Measurements from ENCODE around the gene MACC1. TPM values are rescaled to one million over a fixed set of nuclear protein-coding genes. Genes with fewer than 3 reads are reported as not detected.

The MACC1 gene
- total RNA-seq, 1 donor, result 0.36 TPM

DNA sequence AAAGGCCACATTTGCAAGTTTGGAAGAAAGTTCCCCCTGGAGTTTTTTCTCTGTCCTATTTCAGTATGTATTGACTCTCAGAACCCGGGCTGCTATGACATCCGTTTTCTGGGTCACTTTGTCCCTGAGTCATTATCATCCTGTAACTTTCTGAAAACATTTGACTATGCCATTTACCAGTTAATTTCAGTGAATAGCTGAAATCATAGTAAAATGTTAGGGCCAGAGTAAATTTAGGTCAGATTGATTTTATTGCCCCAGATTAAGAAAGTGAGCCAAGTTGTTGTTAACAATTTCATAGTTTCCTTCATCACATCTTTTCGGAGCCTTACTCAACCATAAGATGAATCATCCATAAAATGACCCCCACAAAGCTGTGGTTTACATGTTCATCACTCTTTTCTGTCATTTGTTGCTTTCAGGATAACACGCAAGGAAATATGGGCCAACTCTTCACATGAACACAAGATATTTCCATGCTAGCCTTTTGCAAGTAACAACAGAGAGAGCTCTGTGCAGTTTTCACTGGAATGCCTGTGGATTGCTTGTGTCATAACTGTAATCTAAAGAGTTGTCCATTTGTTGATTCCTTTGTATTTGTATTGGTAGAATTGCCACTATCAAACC, 3.9 kb upstream of the MACC1 start:
- Histone ChIP-seq H3K79me2 (ENCODE audit: insufficient read depth, low read length) (no peaks in the 10 kb centered on the region), H3K27me3 (ENCODE audit: insufficient read depth, low read length) (no peaks in the 10 kb centered on the region), H4K20me1 (ENCODE audit: insufficient read depth, low read length) (no peaks in the 10 kb centered on the region), H3K27ac (ENCODE audit: low read depth, low read length) (peak overlapping the region; percentile 77), H3K4me3 (ENCODE audit: insufficient read depth, low read length) (no peak overlapping the region), H3K4me1 (ENCODE audit: insufficient read depth, low read length) (peaks cover 35% of the 10 kb centered on the region), H3K4me2 (ENCODE audit: insufficient read depth, low read length) (no peak overlapping the region), H3K9me3 (ENCODE audit: low read depth, low read length) (no peaks in the 10 kb centered on the region), H3K36me3 (ENCODE audit: insufficient read depth, low read length) (no peaks in the 10 kb centered on the region), H2AFZ (ENCODE audit: low read length) (no peak overlapping the region)
- no peak for TF ChIP-seq CTCF (IDR thresholded peaks at IDR 0.05; ENCODE audit: extremely low read depth, low read depth, low read length)
- DNase-seq (ENCODE audit: insufficient read length, low spot score, missing footprints), result no peak

DNA sequence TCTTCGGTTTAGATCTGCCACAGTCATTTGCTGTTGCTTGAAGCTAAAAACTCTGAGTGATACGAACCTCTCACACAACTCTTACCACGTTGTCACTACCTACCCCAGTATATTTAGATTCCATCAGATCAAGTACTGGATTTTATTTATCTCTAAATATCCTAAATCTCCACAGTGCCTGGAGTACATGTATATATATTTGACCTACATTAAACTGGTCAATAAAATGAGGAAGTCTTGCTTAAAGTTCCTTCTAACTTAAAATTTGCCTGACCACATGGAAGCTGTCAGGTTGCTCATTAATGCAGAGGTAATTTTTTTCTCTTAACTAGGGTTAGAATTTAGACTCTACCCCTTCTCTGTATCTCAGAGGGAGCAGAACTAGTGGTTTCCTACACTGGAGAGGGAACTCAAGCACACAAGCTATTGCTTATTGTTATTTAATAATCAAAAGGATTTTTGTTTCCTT, 3.1 kb upstream of the MACC1 start:
- no peak overlapping the region for H3K4me3 ChIP-seq (ENCODE audit: insufficient read depth, low read length)
- H3K4me1 ChIP-seq (ENCODE audit: insufficient read depth, low read length), result peaks cover 35% of the 10 kb centered on the region
- H3K36me3 ChIP-seq (ENCODE audit: insufficient read depth, low read length), result no peaks in the 10 kb centered on the region
- H3K4me2 ChIP-seq (ENCODE audit: insufficient read depth, low read length), result no peak overlapping the region
- no peaks in the 10 kb centered on the region for H4K20me1 ChIP-seq (ENCODE audit: insufficient read depth, low read length)
- TF ChIP-seq CTCF (IDR thresholded peaks at IDR 0.05; ENCODE audit: extremely low read depth, low read depth, low read length), result no peak
- H2AFZ ChIP-seq (ENCODE audit: low read length), result peak overlapping the region; percentile 6
- H3K9me3 ChIP-seq (ENCODE audit: low read depth, low read length), result no peaks in the 10 kb centered on the region
- H3K27me3 ChIP-seq (ENCODE audit: insufficient read depth, low read length), result no peaks in the 10 kb centered on the region
- no peaks in the 10 kb centered on the region for H3K79me2 ChIP-seq (ENCODE audit: insufficient read depth, low read length)
- DNase-seq (ENCODE audit: insufficient read length, low spot score, missing footprints), result no peak
- H3K27ac ChIP-seq (ENCODE audit: low read depth, low read length), result peak overlapping the region; percentile 77

DNA sequence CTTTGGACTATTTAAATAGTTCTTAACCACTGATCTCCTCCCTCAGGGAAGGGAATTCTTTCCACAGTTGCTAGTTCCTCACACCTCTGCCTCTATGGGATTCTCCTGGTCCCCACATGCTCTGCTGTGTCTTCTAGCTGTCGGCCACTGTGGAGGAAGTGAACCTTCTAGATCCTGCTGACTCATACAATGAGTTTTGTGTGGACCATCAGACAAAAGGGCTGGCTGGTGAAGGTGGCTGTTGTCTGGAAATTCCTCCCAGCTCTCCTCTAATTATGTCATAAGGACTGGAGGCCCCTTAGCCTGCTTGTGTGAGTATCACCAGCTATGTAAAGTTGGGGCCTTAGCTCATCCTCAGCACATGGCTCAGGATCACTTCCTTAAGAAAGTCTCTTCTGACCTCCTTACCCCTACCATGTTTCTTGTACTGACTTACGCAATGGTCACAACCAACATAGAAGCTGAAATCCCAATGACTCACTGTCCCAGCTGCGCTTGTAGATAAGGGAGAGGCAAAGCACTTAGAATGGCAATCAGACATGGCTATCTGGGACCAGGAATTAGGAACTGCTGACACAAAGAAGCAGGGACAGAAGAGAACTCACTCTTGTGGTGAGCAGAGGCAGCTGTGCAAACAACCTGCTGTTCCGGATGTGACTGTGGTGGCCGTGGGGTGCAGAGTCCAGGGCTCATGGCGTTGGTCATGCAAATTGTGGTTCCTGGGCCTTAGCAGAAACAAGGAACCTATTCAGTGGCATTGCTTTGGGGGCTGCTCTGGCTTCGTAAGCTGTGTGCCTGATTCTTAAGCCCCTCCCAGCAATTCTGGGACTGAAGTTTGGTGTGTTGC, 2.5 kb upstream of the MACC1 start:
- Histone ChIP-seq H3K27ac (ENCODE audit: low read depth, low read length) (peak overlapping the region; percentile 77), H3K4me1 (ENCODE audit: insufficient read depth, low read length) (peaks cover 35% of the 10 kb centered on the region), H3K36me3 (ENCODE audit: insufficient read depth, low read length) (no peaks in the 10 kb centered on the region), H3K4me2 (ENCODE audit: insufficient read depth, low read length) (peak overlapping the region; percentile 20), H3K27me3 (ENCODE audit: insufficient read depth, low read length) (no peaks in the 10 kb centered on the region), H2AFZ (ENCODE audit: low read length) (peak overlapping the region; percentile 6), H3K79me2 (ENCODE audit: insufficient read depth, low read length) (no peaks in the 10 kb centered on the region), H3K4me3 (ENCODE audit: insufficient read depth, low read length) (no peak overlapping the region), H3K9me3 (ENCODE audit: low read depth, low read length) (no peaks in the 10 kb centered on the region), H4K20me1 (ENCODE audit: insufficient read depth, low read length) (no peaks in the 10 kb centered on the region)
- DNase-seq (ENCODE audit: insufficient read length, low spot score, missing footprints), result no peak
- TF ChIP-seq CTCF (IDR thresholded peaks at IDR 0.05; ENCODE audit: extremely low read depth, low read depth, low read length), result no peak

GRCh38 chr7:20219062-20219445, 1.9 kb upstream of the MACC1 start:
- no peak for TF ChIP-seq CTCF (IDR thresholded peaks at IDR 0.05; ENCODE audit: extremely low read depth, low read depth, low read length)
- Histone ChIP-seq H3K27me3 (ENCODE audit: insufficient read depth, low read length) (no peaks in the 10 kb centered on the region), H3K79me2 (ENCODE audit: insufficient read depth, low read length) (no peaks in the 10 kb centered on the region), H3K4me1 (ENCODE audit: insufficient read depth, low read length) (peaks cover 34% of the 10 kb centered on the region), H3K36me3 (ENCODE audit: insufficient read depth, low read length) (no peaks in the 10 kb centered on the region), H3K4me3 (ENCODE audit: insufficient read depth, low read length) (no peak overlapping the region), H3K27ac (ENCODE audit: low read depth, low read length) (peak overlapping the region; percentile 77), H2AFZ (ENCODE audit: low read length) (peak overlapping the region; percentile 6), H3K9me3 (ENCODE audit: low read depth, low read length) (no peaks in the 10 kb centered on the region), H4K20me1 (ENCODE audit: insufficient read depth, low read length) (no peaks in the 10 kb centered on the region), H3K4me2 (ENCODE audit: insufficient read depth, low read length) (no peak overlapping the region)
- no peak for DNase-seq (ENCODE audit: insufficient read length, low spot score, missing footprints)
